8988T (cell line): Measurements from ENCODE around the gene RALGPS1.

Experiments
- DNase-seq: peaks from one replicate; pipeline ENCODE4 v3.0.0; 2011

Gene RALGPS1

DNA sequence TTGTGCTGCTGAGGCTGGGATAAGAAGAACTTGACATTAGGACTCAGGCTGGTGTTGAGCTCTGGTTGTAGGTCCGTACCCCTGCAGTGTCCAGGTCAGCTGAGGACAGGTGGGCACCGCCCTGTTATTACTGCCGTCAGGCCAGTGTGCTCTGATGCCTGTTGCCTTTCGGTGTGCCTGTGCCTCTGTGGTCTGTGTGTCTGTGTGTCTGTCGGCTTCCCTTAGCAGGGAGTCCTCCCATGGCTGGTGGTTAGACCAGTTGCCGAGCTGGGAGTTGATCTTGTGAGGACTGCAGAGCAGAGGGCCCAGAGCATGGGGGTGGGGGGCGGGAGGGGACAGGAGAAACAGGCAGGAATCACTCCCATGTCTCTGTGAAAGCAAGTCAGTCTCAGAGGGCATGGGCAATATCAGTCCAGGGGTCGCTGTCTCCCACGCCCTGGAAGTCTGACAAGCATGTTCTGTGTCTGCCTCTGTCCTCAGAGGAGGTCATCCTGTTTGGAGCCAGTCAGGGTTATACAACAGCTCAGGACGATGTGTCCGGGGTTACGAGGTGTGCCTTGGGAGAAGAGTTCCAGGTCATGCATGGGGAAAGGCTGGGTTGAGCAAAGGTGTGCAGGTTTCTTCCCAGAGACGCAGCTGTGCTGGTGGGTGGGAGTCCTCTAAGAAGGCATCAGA is 282.7 kb downstream of the RALGPS1 start:
- DNase-seq, result no peak

DNA sequence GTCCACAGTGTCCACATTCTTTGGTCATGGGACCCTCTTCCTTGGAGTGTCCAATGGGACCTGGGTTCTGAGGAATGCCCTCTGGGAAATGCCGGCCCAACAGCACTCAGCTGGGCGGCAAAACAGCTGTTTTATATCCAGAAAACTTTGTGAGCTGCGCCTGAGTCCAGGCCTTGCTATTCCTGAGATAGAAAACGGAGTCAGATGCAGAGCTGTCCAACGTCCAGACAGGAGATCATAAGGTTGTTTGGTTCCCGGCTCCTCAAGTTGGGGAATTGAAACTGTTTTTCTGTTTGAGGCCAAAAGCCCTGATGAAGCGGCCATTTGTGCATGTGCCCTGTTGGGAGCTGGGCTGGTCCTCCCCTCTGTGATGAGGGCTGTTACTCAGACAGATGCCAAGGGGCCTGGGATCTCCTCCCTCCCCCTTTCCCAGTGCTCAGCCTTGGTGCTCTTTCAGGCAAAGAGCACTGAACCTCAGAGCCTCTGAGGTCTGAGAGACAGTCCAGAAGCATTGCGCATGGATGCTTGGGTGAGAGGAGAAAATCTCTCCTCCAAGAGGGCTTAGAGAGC is 283.4 kb downstream of the RALGPS1 start:
- no peak for DNase-seq

DNA sequence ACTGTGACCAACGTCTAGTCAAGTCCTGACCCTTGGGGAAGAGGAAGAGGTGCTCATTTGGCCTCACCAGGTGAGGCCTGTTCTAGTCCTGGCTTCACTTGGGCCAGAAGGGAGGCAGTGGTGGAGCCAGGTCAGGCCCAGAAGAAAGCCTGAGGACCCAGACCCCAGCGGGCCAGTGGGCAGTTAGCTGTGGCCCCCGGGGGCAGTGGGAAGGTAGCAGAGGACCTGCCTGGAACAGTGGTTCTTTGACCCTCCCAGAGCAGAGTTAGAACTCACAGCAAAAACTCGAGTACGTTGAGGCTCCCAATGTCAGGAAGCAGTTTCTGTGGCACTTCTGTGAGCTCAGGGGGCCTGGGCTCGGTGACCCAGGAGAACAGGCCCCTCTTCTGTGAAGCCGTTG is 284.0 kb downstream of the RALGPS1 start:
- no peak for DNase-seq

DNA sequence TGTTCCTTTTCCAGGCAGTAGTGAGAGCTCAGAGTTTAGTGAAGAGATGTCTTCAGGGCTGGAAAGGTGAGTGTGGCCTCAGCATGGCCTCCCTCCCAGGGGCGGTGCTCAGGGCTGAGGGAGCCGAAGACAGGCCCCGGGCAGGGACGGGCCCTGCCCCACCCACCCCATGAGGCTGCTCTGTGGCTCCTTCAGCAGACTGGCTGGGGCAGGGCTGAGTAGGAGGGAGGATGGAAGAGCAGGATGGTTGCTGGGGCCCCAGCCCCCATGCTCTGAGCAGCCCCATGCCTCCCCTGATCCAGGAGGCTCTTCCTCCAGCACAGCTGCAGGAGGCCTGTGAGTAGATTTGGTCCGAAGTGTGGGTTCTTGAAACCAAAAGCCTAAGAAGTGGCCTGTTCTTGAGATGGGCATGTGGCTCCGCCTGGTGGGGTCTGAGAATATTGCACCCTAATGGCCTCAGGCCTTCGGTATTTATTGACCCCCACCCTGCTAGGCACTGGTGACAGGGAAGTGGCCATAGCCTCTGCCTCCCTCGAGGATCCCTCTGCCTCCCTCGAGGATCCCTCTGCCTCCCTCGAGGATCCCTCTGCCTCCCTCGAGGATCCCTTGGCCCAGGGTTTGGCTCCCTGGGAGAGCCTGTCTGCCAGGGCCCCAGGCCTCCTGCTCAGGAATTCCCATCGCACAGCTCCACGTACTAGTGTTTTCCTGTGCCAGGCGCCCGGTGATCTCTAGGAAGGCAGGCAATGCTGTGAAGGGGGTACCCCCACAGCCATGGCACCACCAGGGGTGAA is 284.6 kb downstream of the RALGPS1 start:
- peak; percentile 78 for DNase-seq

DNA sequence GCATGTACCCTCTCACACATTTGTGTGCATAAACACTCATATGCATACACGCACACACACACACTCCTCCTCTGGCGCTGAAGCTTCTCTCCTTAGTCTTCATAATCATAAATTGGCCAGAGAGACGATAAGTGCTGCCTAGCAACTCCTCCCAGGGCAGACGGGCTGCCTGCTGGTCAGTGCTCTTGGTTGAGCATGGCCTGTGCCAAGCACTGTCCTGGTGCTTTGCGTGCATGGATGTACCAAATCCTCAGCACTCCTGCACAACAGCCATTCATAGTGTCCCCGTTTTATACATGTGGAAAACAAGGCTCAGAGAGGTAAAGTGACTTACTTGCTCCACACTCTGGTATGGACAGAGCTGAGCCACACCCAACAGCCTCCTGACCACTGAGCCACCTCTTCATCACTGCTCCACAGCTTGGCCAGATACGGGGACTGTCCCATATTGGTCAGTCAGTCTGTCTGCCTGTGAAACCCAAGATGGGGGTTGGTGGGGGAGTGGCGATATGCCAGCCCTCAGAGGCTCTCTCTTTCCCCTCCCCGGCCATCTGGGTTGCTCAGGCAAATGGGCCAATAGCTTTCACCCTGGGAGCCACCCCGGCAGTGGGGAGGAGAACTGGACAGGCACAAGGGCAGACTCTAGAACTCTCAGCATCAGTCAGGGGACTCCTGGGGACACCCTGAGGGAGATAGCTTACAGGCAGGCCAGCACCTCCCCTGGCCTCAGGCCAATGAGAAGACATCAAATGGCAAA is 285.7 kb downstream of the RALGPS1 start:
- no peak for DNase-seq

DNA sequence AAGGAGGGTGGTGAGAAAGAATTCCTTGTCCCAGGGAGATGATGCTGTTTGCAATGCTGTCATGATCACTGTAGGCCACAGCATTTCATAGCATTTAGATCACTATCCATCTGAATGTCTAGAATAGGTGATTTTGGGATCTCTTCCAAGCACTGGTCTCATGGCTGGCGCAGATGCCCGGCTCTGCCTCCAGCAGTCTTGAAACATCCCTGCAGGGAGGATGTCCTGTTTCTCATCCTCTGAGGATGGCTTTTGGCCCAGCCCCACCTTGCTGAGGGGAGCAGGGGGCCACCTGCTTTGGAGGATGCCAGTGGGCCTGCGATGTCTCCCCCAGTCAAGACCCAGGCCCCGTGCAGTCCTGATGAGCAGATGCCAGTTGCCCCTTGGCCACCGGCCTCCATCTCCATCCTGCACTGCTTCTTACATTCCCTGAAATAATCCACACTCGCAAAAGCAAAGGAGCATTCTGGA is 286.5 kb downstream of the RALGPS1 start:
- DNase-seq, result no peak

DNA sequence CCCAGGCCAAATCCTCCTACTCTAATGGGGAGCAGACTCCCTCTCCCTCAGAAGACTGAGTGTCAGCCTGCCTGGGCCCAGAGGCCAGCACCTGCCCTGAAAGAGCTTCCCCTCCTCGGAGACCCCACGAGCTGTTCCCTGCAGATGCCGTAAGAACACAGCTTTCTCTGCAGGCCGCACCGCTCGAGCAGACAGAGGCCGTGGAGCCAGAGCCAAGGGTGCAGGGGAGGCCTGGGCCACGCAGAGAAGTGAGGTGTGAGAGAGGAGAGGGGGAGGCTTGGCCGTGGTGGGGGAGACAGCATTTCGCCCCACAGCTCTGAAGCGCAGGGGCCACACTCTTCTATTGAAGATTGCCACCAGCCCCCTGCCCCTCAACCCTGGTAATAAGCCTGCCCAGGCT is 287.1 kb downstream of the RALGPS1 start:
- DNase-seq, result no peak

DNA sequence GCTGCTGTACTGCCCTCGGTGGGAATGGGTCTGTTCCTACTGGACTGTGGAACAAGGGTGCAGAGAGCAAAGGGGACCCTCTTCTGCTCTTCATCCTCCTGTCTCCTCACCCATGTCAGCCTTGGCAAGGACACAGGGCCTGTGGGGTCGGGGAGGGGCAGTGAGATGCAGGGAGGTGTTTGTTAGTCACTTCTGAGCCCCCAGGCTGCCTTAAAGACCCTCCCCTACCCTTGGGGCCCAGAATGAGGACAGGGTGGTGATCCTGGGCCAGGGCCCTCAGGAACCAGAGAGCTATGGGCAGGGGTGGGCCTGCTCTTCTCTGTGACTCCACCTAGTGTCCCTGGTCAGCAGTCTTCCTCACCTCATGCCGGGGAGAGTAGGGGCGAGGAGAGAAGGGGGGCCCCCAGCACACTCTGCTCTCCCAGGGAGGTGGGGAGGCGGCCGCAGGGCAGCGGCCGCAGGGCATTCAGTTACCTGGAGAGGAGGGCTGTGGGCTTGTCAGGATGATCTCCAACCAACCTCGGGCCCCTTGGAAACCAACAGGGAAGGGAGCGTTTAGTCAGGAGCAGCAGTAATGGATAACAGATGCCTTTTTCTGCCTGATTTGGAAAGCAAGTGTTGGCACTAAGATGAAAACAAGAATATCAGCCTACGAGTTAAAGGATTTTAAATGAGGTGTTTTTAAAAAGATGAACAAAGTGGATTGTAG is 288.0 kb downstream of the RALGPS1 start:
- no peak for DNase-seq

DNA sequence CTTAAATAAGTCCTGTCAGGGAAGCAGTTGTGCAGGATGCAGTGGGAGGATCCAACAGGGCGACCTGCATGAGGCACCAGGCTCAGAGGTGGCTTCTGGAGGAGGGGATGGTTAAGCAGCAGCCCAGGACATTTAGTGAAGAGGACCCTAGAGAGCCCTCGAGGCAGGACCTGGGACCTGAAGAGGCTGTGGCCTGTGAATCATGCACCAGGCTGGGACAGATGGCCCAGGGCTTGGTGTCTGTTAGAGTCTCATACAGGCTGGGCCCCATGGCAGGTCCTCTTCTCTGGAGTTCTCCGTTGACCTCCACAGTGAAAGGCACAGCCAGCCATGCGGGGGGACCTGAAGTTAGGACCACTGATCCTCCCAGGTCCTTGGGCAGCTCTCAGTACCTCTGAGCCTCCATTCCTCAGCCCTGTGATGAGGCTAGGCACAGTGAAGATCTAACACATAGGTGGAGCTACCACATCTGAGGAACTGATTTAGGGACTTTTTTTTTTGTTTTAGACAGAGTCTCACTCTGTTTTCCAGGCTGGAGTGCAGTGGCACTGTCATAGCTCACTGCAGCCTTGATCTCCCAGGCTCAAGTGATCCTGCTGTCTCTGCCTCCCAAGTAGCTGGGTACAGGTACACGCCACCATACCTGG is 289.2 kb downstream of the RALGPS1 start:
- DNase-seq, result no peak

DNA sequence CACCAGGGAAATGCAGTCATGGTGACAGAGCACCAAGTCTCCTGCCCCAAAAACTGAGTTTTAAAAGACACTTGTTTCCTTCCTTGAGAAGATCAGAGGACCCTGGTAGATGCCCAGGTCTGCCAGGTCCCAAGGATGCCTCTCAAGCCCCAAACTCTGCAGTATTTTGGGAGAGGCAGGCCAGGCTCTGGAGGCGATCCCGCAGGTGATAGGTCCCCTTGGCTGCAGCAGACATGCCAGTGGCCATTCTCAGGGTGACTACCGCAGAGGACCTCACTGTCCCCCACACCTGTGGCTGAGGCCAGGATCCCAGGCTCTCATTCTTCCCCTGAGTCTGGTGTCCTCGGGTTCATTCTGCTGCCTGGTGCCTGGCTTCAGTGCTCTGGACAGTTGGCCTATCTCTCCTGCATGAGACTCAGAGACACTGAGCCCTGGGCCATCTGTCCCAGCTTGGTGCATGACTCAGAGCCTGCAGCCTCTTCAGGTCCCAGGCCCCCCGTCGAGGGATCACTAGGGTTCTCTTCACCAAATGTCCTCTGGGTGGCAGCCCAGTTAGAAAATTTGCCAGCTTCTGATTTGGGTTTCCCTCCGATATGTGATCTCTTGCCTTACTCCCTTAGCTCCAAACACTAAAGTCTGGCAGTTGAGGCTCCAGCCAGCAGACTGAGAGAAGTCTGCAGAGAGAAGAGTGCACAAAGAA is 290.3 kb downstream of the RALGPS1 start:
- DNase-seq, result peak; percentile 82

DNA sequence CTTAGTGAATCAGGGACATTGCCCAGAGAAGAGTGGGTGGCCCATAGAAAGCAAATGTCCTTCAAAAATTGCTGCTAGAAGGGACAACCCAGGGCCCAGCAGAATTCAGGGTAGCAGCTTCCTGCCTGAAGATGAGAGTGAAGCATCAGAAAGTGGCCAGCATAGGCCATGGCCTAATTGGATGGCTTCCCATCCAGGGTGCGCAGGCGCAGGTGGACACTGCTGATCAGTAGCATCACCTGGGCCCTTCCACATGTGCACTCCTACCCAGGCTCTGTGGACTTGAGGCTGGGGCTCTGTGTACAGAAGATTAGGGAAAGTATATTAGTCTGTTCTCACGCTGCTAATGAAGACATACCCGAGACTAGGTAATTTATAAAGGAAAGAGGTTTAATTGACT is 291.4 kb downstream of the RALGPS1 start:
- no peak for DNase-seq

DNA sequence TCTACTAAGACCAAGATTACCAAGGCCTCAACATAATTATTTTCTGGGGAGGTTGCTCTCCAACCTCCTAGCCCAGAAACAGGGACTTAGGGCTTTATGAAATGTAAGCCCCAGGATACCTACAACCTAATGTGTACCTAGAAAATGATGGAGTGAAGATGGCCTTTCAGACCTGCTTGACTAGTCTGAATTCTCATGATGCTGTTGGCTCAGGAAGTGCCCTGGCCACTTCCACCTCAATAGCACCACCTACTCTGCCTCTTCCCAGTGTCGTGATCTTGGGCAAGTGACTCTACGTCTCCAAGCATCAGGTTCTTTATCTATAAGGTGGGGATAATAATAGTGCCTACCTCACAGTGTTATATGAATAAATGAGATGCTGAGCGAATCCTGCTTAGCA is 292.1 kb downstream of the RALGPS1 start:
- DNase-seq, result no peak

DNA sequence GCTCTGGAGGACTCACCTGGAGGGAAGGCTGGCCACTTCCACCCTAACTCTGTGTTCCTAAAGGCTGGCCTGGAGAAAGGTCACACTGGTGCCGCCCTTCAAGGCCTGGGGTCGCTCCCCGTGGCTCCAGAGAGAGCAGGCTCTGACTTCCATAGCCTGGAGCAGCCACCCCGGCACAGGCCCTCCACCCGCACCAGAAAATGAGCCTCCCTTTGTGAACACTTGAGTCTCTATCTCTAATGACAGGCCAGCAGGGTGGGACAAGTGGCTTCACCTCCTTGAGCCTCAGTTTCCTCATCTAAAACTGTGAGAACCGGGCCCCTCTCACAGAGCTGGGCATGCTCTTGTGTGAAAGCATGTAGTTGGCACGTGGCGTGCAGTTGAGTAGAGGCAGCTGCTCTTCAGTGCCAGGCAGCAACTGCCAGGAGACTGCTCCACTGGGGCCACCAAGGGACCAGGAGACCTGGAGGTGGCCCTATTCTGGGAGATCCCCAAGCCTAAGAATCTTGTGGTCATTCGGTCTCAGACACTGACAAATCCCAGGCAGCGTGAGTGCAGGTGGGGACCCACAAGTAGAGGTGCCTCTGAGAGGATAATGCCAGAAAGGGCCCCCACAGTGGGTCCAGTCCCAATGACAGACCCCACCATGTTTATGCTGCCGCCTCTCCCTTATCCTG is 293.3 kb downstream of the RALGPS1 start:
- DNase-seq, result no peak

DNA sequence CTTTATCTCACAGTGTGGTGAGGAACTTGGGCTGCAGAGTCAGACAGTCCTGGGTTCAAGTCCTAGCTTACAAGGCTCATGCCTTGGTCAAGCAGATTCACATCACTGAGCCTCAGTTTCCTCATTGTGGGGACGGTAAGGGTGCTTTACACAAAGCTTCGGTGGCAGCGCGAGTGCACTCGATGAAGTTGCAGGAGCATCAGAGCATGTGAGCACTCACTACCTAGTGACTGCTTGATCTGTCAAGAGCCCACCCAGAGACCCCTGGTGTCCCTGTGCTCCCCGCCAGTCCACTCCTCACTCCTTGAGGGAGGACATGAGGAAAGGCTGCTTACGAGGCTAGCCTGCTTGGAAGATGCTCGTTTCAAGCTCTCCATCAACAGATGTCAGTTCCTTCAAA is 293.8 kb downstream of the RALGPS1 start:
- no peak for DNase-seq

DNA sequence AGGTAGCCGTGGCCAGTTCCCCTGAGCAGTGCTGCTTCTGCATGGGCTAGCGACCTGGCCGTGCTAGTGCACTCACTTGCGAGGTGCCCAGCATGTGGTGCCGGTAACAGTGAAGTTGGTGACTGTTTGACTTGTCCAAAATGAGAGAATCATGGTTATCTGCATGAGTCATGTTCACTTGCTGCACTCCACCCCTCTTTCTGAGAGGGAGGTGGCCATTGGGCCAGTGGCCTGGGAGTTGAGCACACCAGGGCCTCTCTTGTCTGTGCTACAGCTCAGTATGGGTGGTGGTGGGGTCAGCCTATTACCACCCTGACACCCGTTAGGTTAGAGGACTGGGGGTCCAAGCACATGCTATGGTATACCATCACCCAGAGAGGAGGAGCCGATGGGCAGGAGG is 294.6 kb downstream of the RALGPS1 start:
- no peak for DNase-seq

DNA sequence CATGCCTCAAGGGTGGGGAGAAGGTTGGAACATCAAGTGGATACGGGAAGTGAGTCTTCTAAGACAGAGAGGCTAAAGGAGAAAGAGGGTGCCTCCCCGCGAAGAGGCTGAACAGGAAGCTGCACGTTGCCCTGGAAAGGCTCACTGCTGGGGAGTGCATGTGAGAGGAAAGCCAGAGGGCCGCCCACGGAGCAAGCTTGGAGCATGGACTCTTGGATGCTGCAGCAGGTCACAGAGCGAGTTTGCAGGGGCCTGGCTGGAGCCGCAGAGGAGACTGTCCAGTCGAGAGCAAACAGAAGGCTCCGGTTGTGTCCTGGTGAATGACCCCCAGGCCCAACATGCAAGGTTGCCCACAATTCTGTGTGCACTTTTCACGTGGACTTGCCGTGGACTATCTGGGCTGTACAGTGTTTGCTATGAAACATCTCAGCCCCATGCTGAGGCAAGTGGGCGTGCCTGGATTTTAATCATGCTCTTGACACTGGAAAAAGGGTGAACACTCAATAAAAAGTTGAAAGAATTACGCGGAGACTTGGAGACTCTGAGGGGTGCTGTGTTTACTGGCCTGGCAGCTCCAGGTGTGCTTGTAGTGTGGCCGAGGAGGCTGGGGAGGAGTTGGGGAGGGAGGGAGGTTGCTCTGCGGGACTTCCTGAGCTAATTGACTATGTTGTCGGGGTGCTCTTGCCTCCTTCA is 295.5 kb downstream of the RALGPS1 start:
- DNase-seq, result no peak

DNA sequence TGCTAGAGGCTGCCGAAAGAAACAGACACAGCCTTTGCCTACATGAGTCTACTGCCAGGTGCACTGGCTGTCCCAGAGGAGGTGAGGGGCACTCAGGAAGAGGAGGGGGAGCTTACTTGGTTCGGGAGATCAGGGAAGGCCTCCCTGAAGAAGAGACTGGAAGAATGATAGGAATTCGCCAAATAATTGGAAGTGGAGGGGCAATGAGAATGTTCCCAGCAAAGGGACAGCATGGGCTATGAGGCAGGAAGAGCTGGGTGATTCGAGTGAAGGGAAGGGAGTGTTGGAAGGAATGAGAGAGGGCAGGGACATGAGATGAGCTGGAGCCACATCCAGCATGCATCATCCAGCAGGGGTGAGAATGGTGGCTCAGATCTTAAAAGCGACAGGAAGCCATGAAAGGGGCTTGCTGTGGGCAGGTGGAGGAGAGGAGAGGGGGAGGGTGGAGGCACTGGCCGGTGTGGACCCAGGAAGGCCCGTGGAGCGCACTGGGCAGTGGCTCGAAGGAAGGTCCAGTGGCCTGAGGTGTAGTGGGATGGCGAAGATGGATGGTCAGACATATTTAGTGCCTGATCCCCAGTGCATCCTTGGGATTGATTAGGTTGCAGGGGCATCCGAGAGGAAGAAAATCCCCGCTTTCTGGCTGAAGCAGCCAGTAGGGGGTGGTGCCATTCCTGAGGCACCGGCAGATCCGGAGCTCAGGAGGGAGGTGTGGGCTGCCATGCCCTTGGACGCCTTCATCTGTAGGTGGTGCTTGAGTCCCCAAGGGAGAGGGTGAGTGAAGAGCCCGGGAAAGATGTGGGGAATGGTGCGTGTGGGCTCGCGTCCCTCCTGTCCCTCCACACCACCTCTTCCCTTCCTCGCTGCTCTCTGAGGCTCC is 296.5 kb downstream of the RALGPS1 start:
- DNase-seq, result no peak

DNA sequence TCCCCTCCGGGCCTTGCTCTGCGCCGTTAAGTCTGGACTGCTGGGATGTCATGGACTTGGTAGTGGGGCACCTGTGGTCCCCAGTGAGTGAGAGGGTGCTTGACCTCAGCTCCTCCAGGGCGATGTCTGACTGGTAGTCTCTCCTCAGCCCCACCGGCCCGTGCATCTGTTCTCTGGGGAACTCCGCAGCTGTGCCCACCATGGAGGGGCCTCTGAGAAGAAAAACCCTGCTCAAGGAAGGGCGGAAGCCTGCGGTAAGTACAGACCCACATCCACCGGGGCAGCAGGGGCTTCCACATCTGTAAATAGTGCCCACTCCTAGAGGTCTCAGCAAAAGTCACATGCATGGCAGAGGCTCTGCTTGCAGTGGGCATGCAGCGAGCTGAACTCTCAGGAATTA is 297.4 kb downstream of the RALGPS1 start:
- no peak for DNase-seq

DNA sequence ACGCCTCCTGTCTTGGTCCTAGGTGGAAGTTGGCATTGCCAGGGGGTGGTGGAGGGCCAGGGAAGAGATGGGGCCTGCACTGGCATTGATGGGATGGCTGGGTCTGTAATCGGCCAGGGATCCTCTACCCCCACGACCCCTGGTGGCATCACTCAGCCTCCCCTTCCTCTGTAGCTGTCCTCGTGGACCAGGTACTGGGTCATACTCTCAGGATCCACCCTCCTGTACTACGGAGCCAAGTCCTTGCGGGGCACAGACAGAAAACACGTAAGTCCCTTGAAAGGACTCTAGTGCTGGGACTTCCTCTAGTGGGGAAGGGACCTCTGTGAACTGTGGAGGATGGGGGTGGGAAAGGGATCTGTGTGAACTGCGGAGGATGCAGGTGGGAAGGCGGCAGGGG is 297.9 kb downstream of the RALGPS1 start:
- DNase-seq, result no peak
